ENCODE results near the gene OR9Q1. TPM values are rescaled to one million over a fixed set of nuclear protein-coding genes. Genes with fewer than 3 reads are reported as not detected.

OR9Q1 gene
- total and polyA plus RNA-seq, 2 of the 4 experiments (the other 2 are of a cell fraction): not detected

DNA sequence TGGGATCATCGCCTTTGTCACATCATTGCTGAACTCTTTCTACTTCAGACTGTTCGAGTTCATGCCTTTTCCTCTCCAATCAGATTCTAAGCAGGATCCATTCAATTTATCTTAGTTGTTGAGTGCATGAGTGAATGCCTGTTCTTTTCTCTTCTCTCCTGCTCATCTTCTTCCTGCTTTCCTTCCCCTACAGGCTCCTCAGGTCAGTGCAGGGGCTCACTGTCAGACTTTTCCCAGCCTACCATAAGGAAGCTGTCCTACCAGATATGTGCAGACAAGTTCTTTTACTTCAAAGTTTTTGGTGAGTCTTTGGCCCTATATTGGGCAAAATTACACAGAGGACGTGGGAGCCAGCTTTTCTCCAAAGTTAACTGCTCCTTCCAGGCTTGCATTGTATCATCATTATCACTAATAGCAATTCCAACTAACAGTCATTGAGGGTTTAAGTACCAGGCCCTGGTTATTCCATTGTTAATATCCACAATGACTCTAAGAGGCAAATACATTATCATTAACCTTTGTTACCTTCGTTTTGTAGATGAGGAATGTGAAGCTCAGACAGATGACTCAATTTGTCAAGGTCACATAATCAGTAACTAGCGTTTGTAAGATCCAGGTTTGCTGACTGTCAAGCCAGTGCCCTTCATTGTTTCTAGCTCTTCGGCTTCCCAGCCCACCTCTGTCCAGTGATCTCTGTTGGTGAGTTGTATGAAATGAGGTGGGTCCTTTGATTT, 37.4 kb downstream of the OR9Q1 start (continued):
- no peak for TF ChIP-seq MAFK (IDR thresholded peaks at IDR 0.05; ENCODE audit: low read depth, low read length)

DNA sequence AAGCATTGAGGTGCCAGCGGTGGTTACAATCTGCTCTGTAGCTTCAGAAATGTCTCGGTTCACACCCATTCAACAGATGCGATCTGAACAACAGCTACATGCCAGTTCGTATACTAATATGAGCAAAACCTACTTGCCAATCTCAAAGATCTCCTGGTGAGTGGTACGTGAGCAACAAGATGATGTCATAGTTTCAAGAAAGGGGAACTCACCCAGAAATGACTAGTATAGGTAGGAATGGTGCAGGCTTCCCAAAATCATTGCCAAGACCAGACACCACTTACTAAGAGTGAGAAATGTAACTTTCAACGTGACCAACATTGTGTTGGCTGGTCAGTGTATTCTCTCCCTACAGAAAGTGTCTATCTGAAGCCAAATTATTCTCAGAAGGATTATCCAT, 38.1 kb downstream of the OR9Q1 start:
- no peak overlapping the region for H2AFZ ChIP-seq (replicated peaks; ENCODE audit: low read length, poor library complexity)
- peak overlapping the region; percentile 99 for H2BK120ac ChIP-seq (ENCODE audit: low read depth, low read length)
- no peak overlapping the region for H2AK9ac ChIP-seq (replicated peaks; ENCODE audit: low read depth, low read length, poor library complexity)
- no peaks in the 10 kb centered on the region for H3K79me1 ChIP-seq (ENCODE audit: low read depth in 1 of 2, low read length in 2 of 2)
- H3K9me3 ChIP-seq (ENCODE audit: control insufficient read depth, insufficient read depth, low read length): no peaks in the 10 kb centered on the region
- no peak overlapping the region for H3K9ac ChIP-seq (ENCODE audit: low read depth, low read length)
- H3K4me2 ChIP-seq (ENCODE audit: low read depth, low read length): no peak overlapping the region
- H4K8ac ChIP-seq (ENCODE audit: low read depth in 2 of 2, low read length in 2 of 2): peak overlapping the region; percentile 95 to 100
- no peak overlapping the region for H3K4me3 ChIP-seq (ENCODE audit: insufficient read depth, low read depth, low read length)
- H3K4me1 ChIP-seq (ENCODE audit: control insufficient read depth, insufficient read depth, low read length): peaks cover 32% of the 10 kb centered on the region
- H2BK5ac ChIP-seq (ENCODE audit: low read depth, low read length, poor library complexity, severe bottlenecking): peak overlapping the region; percentile 98
- peak overlapping the region; percentile 47 for H3K14ac ChIP-seq (replicated peaks; ENCODE audit: low read depth, low read length)
- peak overlapping the region; percentile 99 for H4K91ac ChIP-seq (ENCODE audit: insufficient read depth, low read depth, low read length)
- H3K36me3 ChIP-seq (ENCODE audit: control insufficient read depth, insufficient read depth, low read length): no peaks in the 10 kb centered on the region
- peak overlapping the region; percentile 93; the same call in 1 of the 2 replicates for H4K5ac ChIP-seq (ENCODE audit: low read depth, low read length)
- H3K23ac ChIP-seq (ENCODE audit: low read depth, low read length): peak overlapping the region; percentile 54; the same call in 1 of the 2 replicates
- intact Hi-C loops (cut with micrococcal nuclease) (loop anchor here (2.0 to 10.0 kb wide), 2 partner anchors 13 to 333 kb away; no protein-coding TSS in a partner anchor), dilution Hi-C loops (cut with HindIII; ENCODE audit: low sequenced_read_pairs, unreplicated experiment) (no loop called here), in situ Hi-C loops (cut with MboI; ENCODE audit: low sequenced_read_pairs) (no loop called here)
- no peaks in the 10 kb centered on the region for H3K27me3 ChIP-seq (ENCODE audit: control insufficient read depth, insufficient read depth, low read length)
- POLR2A ChIA-PET (ENCODE audit: unreplicated experiment): no interaction called here
- H2BK15ac ChIP-seq (ENCODE audit: low read depth, low read length): peak overlapping the region; percentile 99; the same call in 2 of the 3 replicates
- H2BK20ac ChIP-seq (ENCODE audit: low read depth, low read length): peak overlapping the region; percentile 97
- no CpG with 5 or more reads among the region's 6 CpGs for WGBS, 2 experiments (ENCODE audit: extremely low coverage in 2 of 2, insufficient read length in 1 of 2)
- TF ChIP-seq NFE2L2 (IDR thresholded peaks at IDR 0.05; ENCODE audit: low read depth, low read length): no peak
- peak; percentile 58 for TF ChIP-seq CEBPB (IDR thresholded peaks at IDR 0.05; ENCODE audit: low read depth, low read length)
- no peak for TF ChIP-seq POLR2A (IDR thresholded peaks at IDR 0.05; ENCODE audit: low read depth, low read length)
- peak; percentile 11; the same call in 1 of the 2 replicates for TF ChIP-seq BHLHE40 (IDR thresholded peaks at IDR 0.05; ENCODE audit: low read depth, low read length)
- TF ChIP-seq FOS (IDR thresholded peaks at IDR 0.05; ENCODE audit: low read depth, low read length): peak; percentile 42; the same call in 1 of the 2 replicates
- CTCF ChIA-PET: interaction anchor here (0.5 to 2.5 kb wide), 3 partner anchors 32 to 237 kb away, joined by 3 to 11 read pairs (median 3); partner anchors contain the start of gene OR6Q1
- H4K20me1 ChIP-seq (ENCODE audit: insufficient read depth, low read length): no peaks in the 10 kb centered on the region
- H2AK5ac ChIP-seq (ENCODE audit: low read depth, low read length): peak overlapping the region; percentile 74; the same call in 1 of the 2 replicates
- no TSS peak for BruUV-seq (replicated peaks)
- DNase-seq: peak; percentile 95
- peak overlapping the region; percentile 94; the same call in 1 of the 2 replicates for H3K18ac ChIP-seq (ENCODE audit: low read depth, low read length)
- H3K27ac ChIP-seq (ENCODE audit: insufficient read depth, low read length): peak overlapping the region; percentile 59; the same call in 1 of the 2 replicates
- peak overlapping the region; percentile 14 for H3K56ac ChIP-seq (ENCODE audit: extremely low read depth, insufficient read depth, low read length)
- ATAC-seq (ENCODE audit: low read depth): no peak
- H3K4ac ChIP-seq (ENCODE audit: low read depth, low read length): peak overlapping the region; percentile 97; the same call in 1 of the 2 replicates
- H3K9me1 ChIP-seq (ENCODE audit: insufficient read depth, low read length): peaks cover 28% of the 10 kb centered on the region
